Sigmoid colon (tissue), 7 donors: ENCODE measurements around the gene TBC1D8B. TPM values are rescaled to one million over a fixed set of nuclear protein-coding genes. Genes with fewer than 3 reads are reported as not detected.

Experiments
- DNase-seq: peaks from one replicate; pipeline ENCODE4 v3.0.0-alpha.2; 2019
- H3K27ac ChIP-seq, 4 donors: fragments of 200-600 bp; sonication (generic); one replicate each; pipeline ENCODE4 v1.5.1; 2016 to 2019; ENCODE audit warnings: mild to moderate bottlenecking in 1 of 4
- H3K27me3 ChIP-seq, 3 donors: fragments of 200-600 bp; sonication (generic); one replicate each; pipeline ENCODE4 v1.5.1; 2019; ENCODE audit warnings: mild to moderate bottlenecking in 1 of 3
- H3K36me3 ChIP-seq, 4 donors: fragments of 200-600 bp; sonication (generic); one replicate each; pipeline ENCODE4 v1.5.1; 2016 to 2019
- H3K4me1 ChIP-seq, 4 donors: fragments of 200-600 bp; sonication (generic); one replicate each; pipeline ENCODE4 v1.5.1; 2017 to 2019
- H3K4me3 ChIP-seq, 4 donors: fragments of 200-600 bp; sonication (generic); one replicate each; pipeline ENCODE4 v1.5.1; 2017 to 2019; ENCODE audit warnings: mild to moderate bottlenecking in 2 of 4, moderate library complexity in 1 of 4
- H3K9me3 ChIP-seq, 4 donors: fragments of 200-600 bp in 3 of 4; sonication (generic) in 3 of 4; one replicate each; pipeline versions ENCODE4 v1.5.1 to v1.6.1; 2013 to 2019
- EP300 ChIP-seq, 4 donors: sonication (generic); formaldehyde crosslinking; IDR thresholded peaks; one replicate each; pipeline ENCODE4 v1.6.1; 2017; ENCODE audit warnings: antibody characterized with exemption in 4 of 4
- POLR2A ChIP-seq, 2 donors: fragments of 450-650 bp; IDR thresholded peaks; one replicate each; pipeline ENCODE4 v1.6.1; 2016; ENCODE audit warnings: antibody characterized with exemption in 2 of 2, mild to moderate bottlenecking in 2 of 2, moderate library complexity in 2 of 2
- POLR2AphosphoS5 ChIP-seq, 4 donors: sonication (generic); formaldehyde crosslinking; IDR thresholded peaks; one replicate each; pipeline ENCODE4 v1.6.1; 2017; ENCODE audit warnings: antibody characterized with exemption in 4 of 4
- WGBS, 2 donors: extraction: QIAGEN DNeasy Blood & Tissue Kit; methylation state at CpG; one replicate each; pipeline ENCODE4 v1.1.7; 2013; 5-methylcytosine and 5-hydroxymethylcytosine counted together
- intact Hi-C: fragments of 100-400 bp; cut with DNase I; formaldehyde crosslinking; loops from one replicate; pipeline ENCODE4 v1.15.1; 2023
- polyA plus RNA-seq, 3 donors: library from polyadenylated mRNA; stranded (reverse); fragments of 200-250 nt; gene quantifications; one replicate each; pipeline ENCODE4 v1.2.3, GENCODE V29; 2013
- total RNA-seq, 4 donors: library from RNA; depleted of rRNA; stranded (reverse); fragments of >200 nt; gene quantifications; one replicate each; pipeline ENCODE4 v1.1.0, GENCODE V29; 2016
- TF ChIP-seq, protein P1 (sequence below), 4 experiments: fragments of 450-650 bp in 3 of 4; fragments of 200-600 bp in 1 of 4; IDR thresholded peaks; one replicate each; pipeline ENCODE4 v1.5.1; 2016 to 2019; ENCODE audit warnings: antibody characterized with exemption in 4 of 4, mild to moderate bottlenecking in 3 of 4, moderate library complexity in 2 of 4
- donor health status: healthy with polysubstance abuse.
- donor health status: Bipolar disorder and iron deficiency.
- donor health status: healthy.

The TBC1D8B gene
- total and polyA plus RNA-seq, 7 donors, result 3.3 to 9.4 (median 5.3) TPM

DNA sequence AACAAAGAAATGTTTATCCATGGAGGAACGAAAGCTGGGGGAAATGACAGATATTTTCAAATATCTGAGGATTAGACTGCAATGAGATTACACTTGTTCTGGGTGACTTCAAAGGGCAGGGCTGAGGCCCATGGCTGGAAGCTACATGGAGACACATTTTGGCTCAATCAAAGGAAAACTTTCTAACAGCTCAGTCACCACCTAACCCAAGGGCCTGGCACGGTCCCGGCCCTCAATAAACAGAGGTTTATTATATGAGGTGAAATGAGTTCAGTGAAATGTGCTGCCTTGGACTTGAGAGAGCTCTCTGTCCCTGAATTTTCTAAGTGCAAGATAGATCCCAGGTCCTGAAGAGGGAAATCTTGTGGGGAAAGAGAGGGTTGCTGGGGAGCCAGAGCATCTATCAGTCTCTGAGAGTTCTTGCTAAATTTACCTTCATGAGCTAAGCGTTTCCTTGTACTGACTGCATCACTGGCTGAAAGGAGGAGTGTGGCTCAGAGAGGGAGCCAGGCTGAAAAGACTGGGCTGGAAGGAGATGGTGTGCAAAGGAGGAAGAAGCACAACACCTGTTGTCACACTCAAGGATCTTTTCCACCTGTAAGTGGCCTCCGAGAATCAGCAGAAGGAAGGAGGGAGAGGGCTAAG is 102.7 kb downstream of the TBC1D8B start:
- H3K4me3 ChIP-seq, result no peak overlapping the region
- no peaks in the 10 kb centered on the region for H3K9me3 ChIP-seq
- no peak for DNase-seq
- 47 to 59% methylated on average over 5 of the region's 5 CpGs for WGBS, 2 donors
- H3K27me3 ChIP-seq, result no peaks in the 10 kb centered on the region
- H3K27ac ChIP-seq, result no peak overlapping the region
- H3K4me1 ChIP-seq, result no peaks in the 10 kb centered on the region
- TF ChIP-seq POLR2A (IDR thresholded peaks at IDR 0.05) (no peak), POLR2AphosphoS5 (IDR thresholded peaks at IDR 0.05) (no peak), EP300 (IDR thresholded peaks at IDR 0.05) (no peak)
- TF ChIP-seq, protein P1, sequence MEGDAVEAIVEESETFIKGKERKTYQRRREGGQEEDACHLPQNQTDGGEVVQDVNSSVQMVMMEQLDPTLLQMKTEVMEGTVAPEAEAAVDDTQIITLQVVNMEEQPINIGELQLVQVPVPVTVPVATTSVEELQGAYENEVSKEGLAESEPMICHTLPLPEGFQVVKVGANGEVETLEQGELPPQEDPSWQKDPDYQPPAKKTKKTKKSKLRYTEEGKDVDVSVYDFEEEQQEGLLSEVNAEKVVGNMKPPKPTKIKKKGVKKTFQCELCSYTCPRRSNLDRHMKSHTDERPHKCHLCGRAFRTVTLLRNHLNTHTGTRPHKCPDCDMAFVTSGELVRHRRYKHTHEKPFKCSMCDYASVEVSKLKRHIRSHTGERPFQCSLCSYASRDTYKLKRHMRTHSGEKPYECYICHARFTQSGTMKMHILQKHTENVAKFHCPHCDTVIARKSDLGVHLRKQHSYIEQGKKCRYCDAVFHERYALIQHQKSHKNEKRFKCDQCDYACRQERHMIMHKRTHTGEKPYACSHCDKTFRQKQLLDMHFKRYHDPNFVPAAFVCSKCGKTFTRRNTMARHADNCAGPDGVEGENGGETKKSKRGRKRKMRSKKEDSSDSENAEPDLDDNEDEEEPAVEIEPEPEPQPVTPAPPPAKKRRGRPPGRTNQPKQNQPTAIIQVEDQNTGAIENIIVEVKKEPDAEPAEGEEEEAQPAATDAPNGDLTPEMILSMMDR (IDR thresholded peaks at IDR 0.05), result no peak
- no peaks in the 10 kb centered on the region for H3K36me3 ChIP-seq
- intact Hi-C loops, result no loop called here

DNA sequence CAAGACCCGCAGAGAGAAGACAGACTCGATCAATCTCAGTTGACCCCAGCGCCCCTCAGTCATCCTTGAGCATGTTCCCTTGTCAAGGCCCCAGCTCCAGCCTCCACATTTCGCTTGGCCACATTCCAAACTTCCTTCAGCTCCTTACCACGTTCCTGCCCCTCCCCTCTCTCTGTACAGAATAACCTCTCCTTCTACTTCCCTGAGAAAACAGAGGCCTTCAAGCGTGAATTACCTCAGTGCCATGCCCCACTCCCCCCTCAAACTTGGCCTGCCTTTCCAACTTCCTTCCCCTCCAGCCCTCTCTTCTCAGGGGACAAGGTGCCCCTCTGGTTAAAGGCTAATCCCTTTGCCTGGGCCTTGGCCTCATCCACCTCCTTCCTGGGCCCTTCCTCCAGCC is 103.9 kb downstream of the TBC1D8B start:
- DNase-seq, result no peak
- Histone ChIP-seq H3K27ac (no peak overlapping the region), H3K4me3 (no peak overlapping the region), H3K9me3 (no peaks in the 10 kb centered on the region), H3K4me1 (no peaks in the 10 kb centered on the region), H3K27me3 (no peaks in the 10 kb centered on the region), H3K36me3 (no peaks in the 10 kb centered on the region)
- WGBS, 2 donors, result 38 to 58% methylated on average over 6 of the region's 6 CpGs
- TF ChIP-seq EP300 (IDR thresholded peaks at IDR 0.05), result no peak
- TF ChIP-seq, protein P1 (IDR thresholded peaks at IDR 0.05), result no peak
- TF ChIP-seq POLR2AphosphoS5 (IDR thresholded peaks at IDR 0.05), result no peak
- no peak for TF ChIP-seq POLR2A (IDR thresholded peaks at IDR 0.05)
- intact Hi-C loops, result no loop called here

DNA sequence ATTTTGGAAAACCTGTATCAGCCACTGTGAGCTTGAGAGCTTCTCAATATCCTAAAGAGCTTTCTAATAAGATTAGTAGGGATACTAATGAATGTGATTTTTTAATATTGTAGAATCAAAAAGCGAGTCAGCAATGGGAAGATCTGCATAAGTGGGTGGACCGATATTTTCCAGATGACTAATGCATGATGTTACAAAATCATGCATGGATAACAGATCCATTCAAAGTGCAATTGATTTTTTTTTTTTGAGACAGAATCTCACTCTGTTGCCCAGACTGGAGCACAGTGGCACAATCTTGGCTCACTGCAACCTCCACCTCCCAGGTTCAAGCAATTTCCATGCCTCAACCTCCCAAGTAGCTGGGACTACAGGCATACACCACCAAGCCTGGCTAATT is 110.4 kb downstream of the TBC1D8B start:
- DNase-seq, result no peak
- no peaks in the 10 kb centered on the region for H3K9me3 ChIP-seq
- 75 to 80% methylated on average over 2 of the region's 2 CpGs for WGBS, 2 donors
- intact Hi-C loops, result no loop called here
- TF ChIP-seq POLR2A (IDR thresholded peaks at IDR 0.05), result no peak
- TF ChIP-seq, protein P1 (IDR thresholded peaks at IDR 0.05), result no peak
- no peak overlapping the region for H3K4me3 ChIP-seq
- H3K36me3 ChIP-seq, result no peaks in the 10 kb centered on the region
- H3K27ac ChIP-seq, result no peak overlapping the region
- H3K27me3 ChIP-seq, result no peaks in the 10 kb centered on the region
- no peaks in the 10 kb centered on the region for H3K4me1 ChIP-seq

DNA sequence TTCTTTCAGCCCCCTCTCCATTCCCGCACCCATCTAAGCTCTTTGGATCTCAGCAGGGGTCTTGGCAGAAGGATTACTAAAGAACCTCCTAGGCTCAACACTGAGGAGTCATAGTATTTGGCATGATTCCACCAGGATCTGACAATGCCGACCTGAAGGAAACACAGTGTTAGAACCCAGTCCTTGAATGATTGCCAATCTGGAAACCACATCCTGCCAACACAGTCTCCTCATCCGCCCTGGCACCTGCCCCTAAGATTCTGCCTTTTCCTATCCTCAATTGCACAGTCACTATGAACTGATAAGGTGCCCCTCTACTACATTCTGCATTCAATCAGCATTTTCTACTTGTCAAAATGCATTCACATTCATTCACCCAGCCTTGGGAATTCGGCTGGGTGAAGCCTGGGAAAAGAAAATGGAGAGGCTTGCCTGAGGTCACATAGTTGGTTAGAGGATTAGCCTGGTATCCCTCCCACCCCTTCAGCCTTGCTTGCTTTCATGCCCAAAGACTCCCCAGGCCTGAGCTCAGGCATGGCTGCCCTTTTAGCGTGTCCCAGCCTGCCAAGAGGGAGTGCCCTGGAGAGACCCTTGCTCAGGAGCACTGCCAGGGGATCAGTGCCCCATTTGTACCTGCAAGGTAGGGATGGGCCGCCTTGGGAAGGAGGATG is 115.5 kb downstream of the TBC1D8B start:
- intact Hi-C loops, result no loop called here

More for the DNA sequence above, 115.5 kb downstream of the TBC1D8B start:
- whole genome bisulfite sequencing, 2 donors, result 48 to 52% methylated on average over 6 of the region's 6 CpGs
- Histone ChIP-seq H3K27me3 (no peaks in the 10 kb centered on the region), H3K36me3 (no peaks in the 10 kb centered on the region), H3K4me1 (no peaks in the 10 kb centered on the region), H3K4me3 (no peak overlapping the region), H3K27ac (no peak overlapping the region), H3K9me3 (no peaks in the 10 kb centered on the region)
- TF ChIP-seq POLR2AphosphoS5 (IDR thresholded peaks at IDR 0.05) (no peak), EP300 (IDR thresholded peaks at IDR 0.05) (no peak), POLR2A (IDR thresholded peaks at IDR 0.05) (no peak)
- TF ChIP-seq, protein P1 (IDR thresholded peaks at IDR 0.05), result no peak
- DNase-seq, result no peak
